GM12878 (cell line): ENCODE measurements around the gene ERICH4. TPM values are rescaled to one million over a fixed set of nuclear protein-coding genes. Genes with fewer than 3 reads are reported as not detected.
"Not testable (repeated sequence)": the region's sequence is repeated elsewhere in the genome, so short reads cannot be mapped to it uniquely, and the experiment has no call there.

Experiments used
- ATAC-seq: fragments of 200-7000 bp; cut with Tn5 transposase; 3 replicates; pipeline ENCODE4 v1.9.1; 2020; ENCODE audit warnings: mild to moderate bottlenecking, moderate library complexity
- BruUV-seq: library from RNA; stranded (reverse); fragments of 400-500 nt; replicated peaks from 2 replicates; lab custom pipeline; 2021; lab: Mats Ljungman, UMichigan
- CTCF ChIA-PET: fragments of 300-600 bp; sonication (Branson Sonifier 250); formaldehyde crosslinking; extraction: SDS; loops from one replicate; lab custom pipeline; 2021; ENCODE audit warnings: inconsistent platforms; lab: Yijun Ruan, JAX
- POLR2A ChIA-PET: fragments of 350-600 bp; formaldehyde crosslinking; extraction: SDS; loops from one replicate; lab custom pipeline; 2021; ENCODE audit warnings: inconsistent platforms; lab: Charles Lee
- RAD21 ChIA-PET: fragments of 300-600 bp; sonication (Branson Sonifier 250); formaldehyde crosslinking; loops from one replicate; lab custom pipeline; 2023; ENCODE audit warnings: antibody characterized with exemption; ENCODE audit not compliant: unreplicated experiment; lab: Charles Lee
- SMC1A ChIA-PET: fragments of 300-600 bp; sonication (Branson Sonifier 250); formaldehyde crosslinking; loops from one replicate; lab custom pipeline; 2023; ENCODE audit not compliant: unreplicated experiment, uncharacterized antibody; lab: Charles Lee
- DNase-seq: peaks from one replicate; pipeline ENCODE4 v3.0.0-alpha.2; 2011; ENCODE audit warnings: low read depth, low spot score
- FAIRE-seq: peaks from 3 replicates; lab custom pipeline; 2011; peaks lifted over from hg19 to GRCh38; lab: Jason Lieb, UNC
- H2AFZ ChIP-seq: 2 replicates; pipeline ENCODE4 v1.6.0; 2011; ENCODE audit warnings: low read depth, low read length, control low read depth; ENCODE audit not compliant: control insufficient read depth
- H3K27ac ChIP-seq: 2 replicates; pipeline ENCODE4 v1.5.1; 2011; ENCODE audit warnings: control low read depth; ENCODE audit not compliant: control insufficient read depth, insufficient read depth
- H3K27me3 ChIP-seq, 2 experiments: replicated peaks in 1 of 2; 2 replicates each; pipeline versions ENCODE4 v1.6.0 to v1.6.1; 2011; ENCODE audit warnings: low read length in 1 of 2; ENCODE audit not compliant: control insufficient read depth in 2 of 2, insufficient read depth in 2 of 2
- H3K36me3 ChIP-seq, 2 experiments: 2 replicates each; pipeline ENCODE4 v1.5.1; 2011; ENCODE audit warnings: low read length in 1 of 2; ENCODE audit not compliant: control insufficient read depth in 2 of 2, insufficient read depth in 2 of 2
- H3K4me1 ChIP-seq: 2 replicates; pipeline ENCODE4 v1.6.1; 2011; ENCODE audit warnings: mild to moderate bottlenecking, low read length, moderate library complexity, mixed read lengths; ENCODE audit not compliant: control insufficient read depth, insufficient read depth
- H3K4me2 ChIP-seq: 2 replicates; pipeline ENCODE4 v1.6.0; 2011; ENCODE audit warnings: control low read depth; ENCODE audit not compliant: control insufficient read depth, insufficient read depth
- H3K4me3 ChIP-seq: fragments of 200-600 bp; sonication (generic); 2 replicates; pipeline ENCODE4 v1.5.1; 2016
- H3K79me2 ChIP-seq: 2 replicates; pipeline ENCODE4 v1.6.0; 2011; ENCODE audit warnings: low read length; ENCODE audit not compliant: control insufficient read depth, insufficient read depth
- H3K9ac ChIP-seq: 2 replicates; pipeline ENCODE4 v1.8.0; 2011; ENCODE audit warnings: low read length, control low read depth, mixed read lengths; ENCODE audit not compliant: control insufficient read depth, insufficient read depth
- H3K9me3 ChIP-seq: replicated peaks from 3 replicates; pipeline ENCODE4 v1.5.1; 2011; ENCODE audit warnings: mild to moderate bottlenecking, low read length; ENCODE audit not compliant: control insufficient read depth, insufficient read depth
- H4K20me1 ChIP-seq: 2 replicates; pipeline ENCODE4 v1.6.0; 2011; ENCODE audit not compliant: control insufficient read depth, insufficient read depth
- CHD2 ChIP-seq: IDR thresholded peaks from 2 replicates; pipeline ENCODE4 v1.6.1; 2011; ENCODE audit warnings: low read depth, low read length, improper control_type of control experiment, borderline replicate concordance
- ELK1 ChIP-seq: IDR thresholded peaks from 2 replicates; pipeline ENCODE4 v1.6.1; 2012; ENCODE audit warnings: low read depth, low read length, improper control_type of control experiment
- IKZF1 ChIP-seq: fragments of 450-650 bp; conservative IDR thresholded peaks from 2 replicates; pipeline ENCODE4 v1.6.1; 2017; ENCODE audit warnings: antibody characterized with exemption, mild to moderate bottlenecking
- MXI1 ChIP-seq: fragments of 150-350 bp; IDR thresholded peaks from 2 replicates; pipeline ENCODE4 v1.6.1; 2011; ENCODE audit warnings: low read depth, mild to moderate bottlenecking, inconsistent platforms, low read length, improper control_type of control experiment
- MYC ChIP-seq: IDR thresholded peaks from 2 replicates; pipeline ENCODE4 v1.6.1; 2011; ENCODE audit warnings: mild to moderate bottlenecking, low read length, moderate library complexity, inconsistent platforms; ENCODE audit not compliant: insufficient read depth, insufficient replicate concordance, insufficient read length, severe bottlenecking
- PML ChIP-seq: IDR thresholded peaks from 2 replicates; pipeline ENCODE4 v1.6.1; 2012; ENCODE audit warnings: low read length, inconsistent platforms
- SMC3 ChIP-seq: IDR thresholded peaks from 2 replicates; pipeline ENCODE4 v1.6.1; 2011; ENCODE audit warnings: low read length, improper control_type of control experiment, borderline replicate concordance
- TCF12 ChIP-seq: IDR thresholded peaks from 2 replicates; pipeline ENCODE4 v1.6.1; 2011; ENCODE audit warnings: low read depth, mild to moderate bottlenecking, low read length
- ZNF384 ChIP-seq: IDR thresholded peaks from 2 replicates; pipeline ENCODE4 v1.6.1; 2012; ENCODE audit warnings: low read depth, mild to moderate bottlenecking, low read length, improper control_type of control experiment, borderline replicate concordance
- ZSCAN29 ChIP-seq: fragments of 450-650 bp; IDR thresholded peaks from 2 replicates; pipeline ENCODE4 v1.6.1; 2017; ENCODE audit warnings: mild to moderate bottlenecking, moderate library complexity
- WGBS: methylation state at CpG from one replicate; pipeline ENCODE4 v1.1.6; 2016; ENCODE audit warnings: low lambda C conversion rate; ENCODE audit not compliant: insufficient replicate concordance, insufficient coverage; ENCODE audit errors: missing lambda C conversion rate; 5-methylcytosine and 5-hydroxymethylcytosine counted together
- in situ Hi-C: fragments of 300-500 bp; cut with MboI; formaldehyde crosslinking; loops from 9 replicates; pipeline ENCODE4 v1.14.3; 2018; ENCODE audit warnings: mixed read lengths
- intact Hi-C: fragments of 100-400 bp; cut with micrococcal nuclease; formaldehyde crosslinking; loops from one replicate; pipeline ENCODE4 v1.14.2; 2022; ENCODE audit not compliant: unreplicated experiment
- polyA plus RNA-seq, 11 experiments: library from polyadenylated mRNA; depleted of rRNA in 4 of 11; unstranded in 6 of 11; stranded (reverse) in 5 of 11; fragments of >200 nt; fragmentation: Nextera tagmentation in 4 of 11; fragmentation: Illumina TruSeq in 1 of 11; extraction: Ambion mirVana in 4 of 11; extraction: Trizol in 1 of 11; gene quantifications; 1 replicate in 1 of 11; 2 replicates in 10 of 11; pipeline versions ENCODE4 v1.2.1 to v1.2.3, GENCODE V29; 2011 to 2016; ENCODE audit warnings: inconsistent platforms in 2 of 11, missing spikeins in 2 of 11, low read depth in 1 of 11
- total RNA-seq, 4 experiments: library from RNA; depleted of rRNA in 3 of 4; stranded (reverse); fragments of >200 nt in 3 of 4; fragmentation: Illumina TruSeq in 1 of 4; extraction: Trizol in 1 of 4; gene quantifications; 2 replicates each; pipeline versions ENCODE4 v1.2.1 to v1.2.3, GENCODE V29; 2013 to 2021
- TF ChIP-seq, protein P1 (sequence below): IDR thresholded peaks from 2 replicates; pipeline ENCODE4 v1.6.1; 2011; ENCODE audit warnings: borderline replicate concordance, low read depth, mild to moderate bottlenecking, moderate library complexity, mixed read lengths, low read length; ENCODE audit not compliant: insufficient read depth; ENCODE audit errors: extremely low read length
- TF ChIP-seq, protein P2 (sequence below): fragments of 450-650 bp; IDR thresholded peaks from 2 replicates; pipeline ENCODE4 v1.6.1; 2017; ENCODE audit warnings: mild to moderate bottlenecking

ERICH4 gene
- total and polyA plus RNA-seq, 10 of the 15 experiments (the other 5 are each of a cell fraction or from before 2014, with no cell fraction given): not detected

- H2AFZ ChIP-seq, H3K36me3 ChIP-seq, H4K20me1 ChIP-seq, H3K9ac ChIP-seq, BruUV-seq, DNase-seq, H3K4me3 ChIP-seq, H3K79me2 ChIP-seq, H3K27me3 ChIP-seq, FAIRE-seq, H3K9me3 ChIP-seq, intact Hi-C loops, ATAC-seq, in situ Hi-C loops: not testable (repeated sequence)
- Histone ChIP-seq H3K4me2 (peak overlapping the region; percentile 71; the same call in 1 of the 2 replicates), H3K27ac (peak overlapping the region; percentile 85), H3K4me1 (peaks cover 18% of the 10 kb centered on the region)
- CTCF ChIA-PET: interaction anchor here (0.6 to 1.5 kb wide), 6 partner anchors 10 to 697 kb away, joined by 3 to 7 read pairs (median 4); partner anchors contain the start of gene DMAC2
- SMC1A ChIA-PET: interaction anchor here (0.8 to 1.9 kb wide), 5 partner anchors 10 to 40 kb away, joined by 3 to 6 read pairs (median 5); partner anchors contain the start of gene DMAC2
- RAD21 ChIA-PET: interaction anchor here (0.6 to 1.3 kb wide), 5 partner anchors 23 to 140 kb away, joined by 3 to 4 read pairs (median 3); partner anchors contain the start of gene B9D2
- POLR2A ChIA-PET: interaction anchor here (0.8 to 1.4 kb wide), 3 partner anchors 10 to 31 kb away, joined by 3 to 4 read pairs (median 3); no protein-coding TSS in a partner anchor
- 74% methylated on average over 5 of the region's 5 CpGs for WGBS
These were observed 34.1 kb upstream of the ERICH4 start for GRCh38 chr19:41408846-41409245.

DNA sequence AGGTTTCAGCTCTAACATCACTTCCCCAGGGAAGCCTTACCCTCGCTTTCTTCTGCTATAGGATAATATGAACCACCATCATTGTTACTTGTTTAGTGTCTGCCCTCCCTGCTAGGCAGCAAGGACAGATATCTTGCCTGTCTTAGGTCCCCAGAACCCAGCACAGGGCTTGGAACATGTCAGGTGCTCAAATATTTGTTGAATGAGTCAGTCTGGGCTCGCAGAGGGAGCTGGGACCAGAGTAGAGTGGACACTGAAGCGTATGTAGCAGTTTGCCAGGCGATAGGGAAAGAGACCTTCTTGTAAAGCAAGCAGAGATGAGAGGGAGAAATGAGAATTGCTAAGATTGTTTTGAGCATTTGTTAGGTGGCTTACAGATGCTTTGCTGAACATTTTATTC is 33.7 kb upstream of the ERICH4 start:
- SMC1A ChIA-PET: interaction anchor here (1.2 to 1.9 kb wide), 2 partner anchors 29 to 39 kb away, joined by 4 to 6 read pairs; no protein-coding TSS in a partner anchor
- TF ChIP-seq MXI1: no peak
- no peak for TF ChIP-seq CHD2
- TF ChIP-seq TCF12: no peak
- no peak for TF ChIP-seq MYC
- TF ChIP-seq PML: no peak
- TF ChIP-seq, protein P1, sequence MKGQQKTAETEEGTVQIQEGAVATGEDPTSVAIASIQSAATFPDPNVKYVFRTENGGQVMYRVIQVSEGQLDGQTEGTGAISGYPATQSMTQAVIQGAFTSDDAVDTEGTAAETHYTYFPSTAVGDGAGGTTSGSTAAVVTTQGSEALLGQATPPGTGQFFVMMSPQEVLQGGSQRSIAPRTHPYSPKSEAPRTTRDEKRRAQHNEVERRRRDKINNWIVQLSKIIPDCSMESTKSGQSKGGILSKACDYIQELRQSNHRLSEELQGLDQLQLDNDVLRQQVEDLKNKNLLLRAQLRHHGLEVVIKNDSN: no peak
- TF ChIP-seq, protein P2, sequence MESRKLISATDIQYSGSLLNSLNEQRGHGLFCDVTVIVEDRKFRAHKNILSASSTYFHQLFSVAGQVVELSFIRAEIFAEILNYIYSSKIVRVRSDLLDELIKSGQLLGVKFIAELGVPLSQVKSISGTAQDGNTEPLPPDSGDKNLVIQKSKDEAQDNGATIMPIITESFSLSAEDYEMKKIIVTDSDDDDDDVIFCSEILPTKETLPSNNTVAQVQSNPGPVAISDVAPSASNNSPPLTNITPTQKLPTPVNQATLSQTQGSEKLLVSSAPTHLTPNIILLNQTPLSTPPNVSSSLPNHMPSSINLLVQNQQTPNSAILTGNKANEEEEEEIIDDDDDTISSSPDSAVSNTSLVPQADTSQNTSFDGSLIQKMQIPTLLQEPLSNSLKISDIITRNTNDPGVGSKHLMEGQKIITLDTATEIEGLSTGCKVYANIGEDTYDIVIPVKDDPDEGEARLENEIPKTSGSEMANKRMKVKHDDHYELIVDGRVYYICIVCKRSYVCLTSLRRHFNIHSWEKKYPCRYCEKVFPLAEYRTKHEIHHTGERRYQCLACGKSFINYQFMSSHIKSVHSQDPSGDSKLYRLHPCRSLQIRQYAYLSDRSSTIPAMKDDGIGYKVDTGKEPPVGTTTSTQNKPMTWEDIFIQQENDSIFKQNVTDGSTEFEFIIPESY: no peak
- no peak for TF ChIP-seq SMC3
- TF ChIP-seq ELK1: no peak
- TF ChIP-seq ZNF384: no peak
- TF ChIP-seq ZSCAN29: no peak
- TF ChIP-seq IKZF1: no peak

More for the DNA sequence above, 33.7 kb upstream of the ERICH4 start:
- Histone ChIP-seq H3K27me3 (no peaks in the 10 kb centered on the region), H3K79me2 (peaks cover 5% of the 10 kb centered on the region), H3K27ac (peak overlapping the region; percentile 85), H3K4me2 (peak overlapping the region; percentile 71), H3K36me3 (peaks cover 0 to 3% of the 10 kb centered on the region in 2 experiments; a peak in 3 of 4 replicates), H2AFZ (no peak overlapping the region), H3K9ac (peak overlapping the region; percentile 3; the same call in 1 of the 2 replicates), H4K20me1 (no peaks in the 10 kb centered on the region), H3K4me3 (no peak overlapping the region), H3K9me3 (no peaks in the 10 kb centered on the region), H3K4me1 (peaks cover 18% of the 10 kb centered on the region)
- FAIRE-seq: no peak
- no TSS peak for BruUV-seq
- in situ Hi-C loops: no loop called here
- ChIA-PET POLR2A (interaction anchor here (0.5 to 1.2 kb wide), 2 partner anchors 11 to 28 kb away, joined by 3 read pairs; no protein-coding TSS in a partner anchor), RAD21 (no interaction called here), CTCF (interaction anchor here (1.1 to 1.5 kb wide), 4 partner anchors 10 to 154 kb away, joined by 3 to 7 read pairs (median 4); partner anchors contain the start of gene DMAC2)
- WGBS: 74% methylated on average over 4 of the region's 4 CpGs
- intact Hi-C loops: no loop called here
- DNase-seq: no peak
- ATAC-seq: peak; percentile 45
